GM04503 (cell line): Measurements from ENCODE around the gene RHBG.

Experiments
- DNase-seq: peaks from one replicate; pipeline ENCODE4 v3.0.0-alpha.2; 2012; ENCODE audit warnings: low read depth

The RHBG gene

GRCh38 chr1:156386949-156387869 is 18.2 kb downstream of the RHBG start:
- no peak for DNase-seq

GRCh38 chr1:156387870-156388173 is 18.8 kb downstream of the RHBG start:
- no peak for DNase-seq

GRCh38 chr1:156388174-156389137 is 19.4 kb downstream of the RHBG start:
- DNase-seq, result no peak

- no peak for DNase-seq
Measured at GRCh38 chr1:156389311-156389710, 20.3 kb downstream of the RHBG start.

DNA sequence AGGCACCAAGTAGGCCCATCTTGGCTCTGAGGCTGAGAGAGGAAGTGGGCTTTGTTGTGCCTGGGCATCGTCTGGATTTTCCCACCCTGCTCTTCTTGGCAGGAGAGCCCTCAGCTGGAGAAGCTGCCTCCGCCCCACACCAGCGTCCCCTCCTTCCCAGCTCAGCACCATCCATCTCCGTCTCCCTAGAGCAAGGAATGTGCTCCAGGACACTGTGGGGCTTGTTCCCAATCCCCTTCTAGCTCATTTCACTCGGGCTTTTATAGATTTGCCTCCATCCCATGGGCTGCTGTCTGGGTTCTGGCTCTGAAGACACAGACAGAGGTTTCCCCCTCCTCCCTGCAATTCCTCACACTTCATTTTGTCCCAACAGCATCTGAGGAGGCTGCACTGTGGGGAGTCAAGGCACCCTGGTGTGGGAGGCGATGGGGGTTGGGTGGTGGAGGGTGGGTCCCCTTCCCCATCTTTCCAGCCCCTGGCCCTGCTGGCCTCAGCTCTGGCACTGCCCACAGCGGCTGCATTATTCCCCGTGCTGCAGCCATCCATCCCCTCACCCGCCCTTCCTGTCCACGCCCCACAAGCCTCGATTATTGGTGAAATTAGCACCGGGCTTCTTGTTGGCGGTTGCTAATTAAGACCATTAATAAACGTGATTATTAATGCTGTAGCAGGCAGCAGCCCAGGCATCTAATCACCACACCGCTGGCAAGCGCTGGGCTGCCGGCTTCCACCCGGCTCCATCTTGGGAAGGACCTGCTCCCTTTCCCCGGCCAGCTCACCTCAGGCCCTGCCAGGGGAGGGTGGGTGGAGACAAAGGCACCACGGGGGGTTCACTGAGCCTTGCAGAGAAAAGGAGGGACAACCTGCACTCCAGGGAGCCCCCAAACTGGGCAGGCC is 21.7 kb downstream of the RHBG start:
- no peak for DNase-seq

DNA sequence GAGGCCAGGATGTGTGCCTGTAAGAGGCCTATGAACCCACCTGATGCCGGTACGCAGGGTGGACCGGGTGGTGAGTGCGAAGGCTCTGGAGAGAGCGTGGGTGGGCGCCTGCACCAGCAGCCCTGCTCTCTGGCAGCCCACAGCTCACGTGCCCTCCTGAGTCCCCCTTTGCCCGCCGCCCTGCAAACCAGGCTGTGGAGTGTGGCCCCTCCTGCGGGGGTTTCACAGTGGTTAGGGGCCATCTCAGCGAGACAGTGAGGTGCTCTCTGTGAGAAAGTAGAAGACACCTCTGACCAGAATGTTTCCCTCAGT is 22.3 kb downstream of the RHBG start:
- no peak for DNase-seq

DNA sequence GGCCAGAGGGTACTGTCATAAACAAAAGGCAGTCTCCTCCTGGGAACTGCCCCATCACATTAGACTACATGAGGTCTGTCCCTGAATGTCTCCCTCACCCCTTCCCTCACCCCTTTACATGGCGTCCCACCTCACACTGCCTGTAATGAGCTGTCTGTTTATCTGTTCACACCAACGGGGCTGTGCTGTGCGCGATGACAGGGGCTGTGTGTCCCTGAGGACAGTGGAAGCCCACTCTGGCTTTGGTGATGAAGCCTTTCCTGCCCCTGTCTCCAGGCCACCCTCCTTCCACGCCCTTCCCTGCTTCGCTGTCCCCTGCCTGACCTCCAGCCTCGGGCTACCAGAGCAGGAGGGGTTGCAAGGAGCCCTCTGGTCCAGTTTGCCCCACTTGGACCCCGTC is 22.7 kb downstream of the RHBG start:
- no peak for DNase-seq

- no peak for DNase-seq
Measured at GRCh38 chr1:156392452-156392853, 23.4 kb downstream of the RHBG start.

GRCh38 chr1:156393095-156393494 is 24.1 kb downstream of the RHBG start:
- DNase-seq, result no peak

GRCh38 chr1:156394082-156394481 is 25.1 kb downstream of the RHBG start:
- no peak for DNase-seq

DNA sequence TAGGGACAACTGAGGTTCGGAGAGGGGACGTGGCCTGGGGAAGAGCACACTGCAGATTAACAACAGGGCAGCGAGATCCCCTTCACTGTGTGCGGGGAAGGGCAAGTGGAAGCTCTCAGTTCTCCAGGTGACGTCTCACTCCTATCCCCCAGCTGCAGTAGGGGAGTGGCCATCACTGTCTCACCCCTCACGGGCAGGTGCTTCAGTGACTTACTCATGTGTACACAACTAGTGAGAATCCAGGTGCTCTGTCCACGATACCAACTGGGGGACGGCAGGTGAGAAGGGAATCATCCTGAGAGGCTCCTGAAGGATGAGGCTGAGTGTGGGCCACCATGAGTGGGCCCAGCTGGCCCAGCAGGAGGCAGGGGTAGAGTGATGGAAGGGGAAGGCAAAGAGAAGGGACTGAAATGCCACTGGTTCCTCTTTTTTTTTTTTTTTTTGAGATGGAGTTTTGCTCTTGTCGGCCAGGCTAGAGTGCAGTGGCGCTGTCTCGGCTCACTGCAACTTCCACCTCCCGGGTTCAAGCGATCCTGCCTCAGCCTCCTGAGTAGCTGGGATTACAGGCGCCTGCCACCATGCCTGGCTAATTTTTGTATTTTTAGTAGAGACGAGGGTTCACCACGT is 25.9 kb downstream of the RHBG start:
- no peak for DNase-seq

DNA sequence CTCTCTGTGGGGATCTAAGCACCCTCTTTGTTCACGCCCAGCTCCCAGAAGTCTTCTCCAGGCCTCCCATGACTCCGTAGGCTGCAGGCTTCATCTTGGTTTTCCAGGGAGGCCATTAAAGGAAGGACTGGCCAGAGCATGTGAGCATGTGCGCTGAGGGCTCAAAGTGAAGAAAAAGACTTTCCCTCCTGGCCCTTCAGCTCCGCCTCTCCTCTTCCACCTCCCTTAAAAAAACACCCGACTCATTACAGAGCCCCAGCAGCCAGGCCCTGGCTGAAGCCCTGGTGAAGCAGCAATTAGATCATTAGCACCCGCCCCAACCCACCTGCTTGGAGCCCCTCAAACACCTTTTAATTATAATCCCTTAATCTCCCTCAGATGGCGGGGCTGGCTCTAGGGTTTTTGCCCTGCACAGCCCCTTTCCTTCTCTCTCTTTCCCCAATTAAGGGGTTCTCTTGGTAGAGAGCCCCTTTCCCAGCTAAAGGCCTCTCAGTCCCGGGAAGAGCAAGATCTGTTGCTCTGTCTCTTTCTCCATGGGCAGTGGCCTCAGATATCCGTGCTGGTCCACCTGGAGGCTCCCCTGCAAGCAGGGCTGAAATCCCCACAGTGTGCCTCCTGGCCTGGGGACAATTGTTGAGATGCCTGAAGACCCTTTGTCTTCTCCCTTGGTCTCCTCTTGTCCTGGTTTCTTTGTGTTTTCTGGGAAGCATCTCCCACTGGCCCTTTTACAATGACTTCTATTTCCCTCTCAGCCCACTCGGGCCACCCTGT is 30.5 kb downstream of the RHBG start:
- DNase-seq, result no peak

DNA sequence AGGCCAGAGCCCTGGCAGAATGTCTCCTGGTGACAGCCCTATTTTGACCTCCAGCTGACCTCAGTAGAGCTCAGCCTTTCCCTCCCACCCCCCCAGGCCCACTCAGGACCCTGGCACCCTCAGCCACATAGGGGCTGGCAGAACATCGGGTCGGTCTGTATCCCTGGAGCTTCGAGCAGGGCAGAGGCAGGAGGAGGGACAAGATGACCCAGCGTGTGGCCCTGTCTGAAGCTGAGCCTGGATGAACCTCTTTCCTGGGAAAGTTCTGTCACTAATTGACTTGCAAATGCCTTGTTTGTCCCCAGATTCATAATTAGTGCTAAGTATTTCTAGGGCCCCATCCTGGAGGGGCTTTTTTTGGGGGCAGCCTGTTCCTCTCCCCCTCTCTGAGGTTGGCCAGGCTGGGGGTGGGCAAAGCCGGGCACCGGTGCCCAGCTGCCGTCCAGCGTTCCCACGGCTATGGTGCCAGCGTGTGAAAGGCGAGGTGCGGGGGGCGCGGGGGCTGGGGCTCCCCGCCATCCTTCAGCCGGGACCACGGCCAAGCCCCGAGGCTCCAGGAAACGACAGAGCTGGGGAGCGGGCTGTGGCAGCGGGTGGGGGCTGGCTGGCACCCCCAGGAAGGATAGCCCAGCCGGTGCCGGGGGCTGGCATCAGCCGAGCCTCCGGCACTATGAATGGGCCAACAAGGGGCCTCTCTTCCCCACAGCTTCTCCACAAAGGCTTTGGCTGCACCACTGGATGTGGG is 31.4 kb downstream of the RHBG start:
- DNase-seq, result no peak

GRCh38 chr1:156401041-156401574 is 32.1 kb downstream of the RHBG start:
- DNase-seq, result no peak

DNA sequence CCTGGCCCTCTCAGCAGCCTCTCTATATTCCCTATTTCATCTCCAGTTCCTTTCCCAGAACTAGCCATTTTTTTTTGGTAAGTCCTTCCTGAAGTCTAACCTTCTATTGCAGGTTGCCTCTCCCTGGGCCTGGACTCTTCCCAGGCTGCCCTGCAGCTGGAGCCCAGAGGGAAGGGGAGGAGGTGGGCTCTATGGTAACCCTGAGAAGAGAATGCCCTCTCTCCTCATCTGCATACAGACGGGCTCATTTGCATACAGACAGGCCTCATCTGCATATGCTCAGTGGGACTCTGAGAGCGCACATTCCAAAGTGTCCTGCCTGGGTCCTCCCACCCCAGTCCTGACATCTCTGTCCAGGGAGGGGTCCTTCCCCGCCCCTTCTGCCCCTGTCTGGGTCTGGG is 32.7 kb downstream of the RHBG start:
- no peak for DNase-seq

DNA sequence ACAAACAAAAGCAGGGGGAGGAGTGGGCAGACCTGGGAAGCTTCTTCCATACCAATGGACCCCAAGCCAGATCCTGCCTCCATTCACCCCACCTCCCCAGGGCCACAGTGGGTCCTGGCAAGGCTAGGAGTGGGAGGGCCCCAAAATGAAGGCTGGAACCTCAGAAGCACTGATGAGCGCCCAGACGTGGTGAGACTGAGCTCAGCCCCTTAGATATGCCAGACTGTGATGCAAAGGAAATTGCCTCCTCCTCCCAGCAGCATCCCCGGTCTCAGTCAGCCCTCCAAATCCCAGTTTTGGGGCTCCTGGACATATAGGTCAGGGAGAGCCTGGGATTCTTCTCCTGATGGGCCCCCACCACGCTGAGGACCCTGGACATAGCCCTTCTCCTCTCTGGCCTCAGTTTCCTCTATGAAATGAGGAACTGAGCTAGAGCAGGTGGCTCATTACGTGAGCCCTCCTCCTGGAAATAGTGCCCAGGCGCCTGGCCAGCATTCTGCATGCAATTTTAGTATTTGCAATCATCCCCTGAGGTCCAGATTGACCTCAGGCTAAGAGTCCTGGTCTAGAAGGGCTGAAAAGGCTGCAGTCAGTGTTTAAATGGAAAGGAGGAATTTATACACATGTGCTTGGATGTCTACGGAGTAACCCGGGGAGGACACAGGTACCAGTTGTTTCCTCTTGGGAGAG is 33.5 kb downstream of the RHBG start:
- no peak for DNase-seq

- no peak for DNase-seq
Measured at GRCh38 chr1:156405670-156406069, 36.7 kb downstream of the RHBG start.

GRCh38 chr1:156406251-156406650 is 37.2 kb downstream of the RHBG start:
- no peak for DNase-seq

- DNase-seq, result no peak
Measured at GRCh38 chr1:156407344-156407743, 38.3 kb downstream of the RHBG start.
